ENCODE results near the gene CLBA1. TPM values are rescaled to one million over a fixed set of nuclear protein-coding genes. Genes with fewer than 3 reads are reported as not detected.
"Not testable (repeated sequence)": the region's sequence is repeated elsewhere in the genome, so short reads cannot be mapped to it uniquely, and the experiment has no call there.

CLBA1 gene
- polyA plus RNA-seq, 3 donors = 19.6 to 28.3 (median 27.0) TPM

GRCh38 chr14:105021656-105022275 lies 36.2 kb downstream of the CLBA1 start:
- peak; percentile 55 for DNase-seq

DNA sequence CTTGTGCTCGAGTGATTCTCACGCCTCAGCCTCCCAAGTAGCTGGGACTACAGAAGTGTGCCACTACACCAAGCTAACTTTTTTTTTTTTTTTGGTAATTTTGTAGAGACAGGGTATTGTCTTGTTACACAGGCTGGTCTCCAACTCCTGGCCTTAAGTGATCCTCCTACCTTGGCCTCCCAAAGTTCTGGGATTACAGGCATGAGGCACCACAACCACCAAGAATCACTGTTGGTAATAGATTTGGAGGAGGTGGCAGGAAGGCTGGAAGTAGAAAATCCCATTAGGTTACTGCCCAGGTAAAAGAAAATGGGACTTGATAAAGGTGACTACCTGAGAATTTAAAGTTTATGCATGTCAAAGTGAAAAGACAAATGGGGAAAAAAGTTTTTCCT lies 36.7 kb downstream of the CLBA1 start:
- DNase-seq = no peak

DNA sequence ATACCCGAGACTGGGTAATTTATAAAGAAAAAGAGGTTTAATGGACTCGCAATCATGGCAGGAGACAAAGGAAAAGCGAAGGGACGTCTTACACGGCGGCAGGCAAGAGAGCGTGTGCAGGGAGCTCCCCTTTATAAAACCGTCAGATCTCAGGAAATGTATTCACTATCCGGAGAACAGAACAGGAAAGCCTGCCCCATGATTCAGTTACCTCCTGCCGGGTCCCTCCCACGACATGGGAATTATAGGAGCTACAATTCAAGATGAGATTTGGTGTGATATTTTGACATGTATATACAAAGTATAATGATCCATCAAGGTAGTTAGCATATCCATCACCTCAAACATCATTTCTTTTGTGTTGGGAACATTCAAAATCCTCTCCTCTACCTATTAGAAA lies 37.6 kb downstream of the CLBA1 start:
- DNase-seq = no peak

DNA sequence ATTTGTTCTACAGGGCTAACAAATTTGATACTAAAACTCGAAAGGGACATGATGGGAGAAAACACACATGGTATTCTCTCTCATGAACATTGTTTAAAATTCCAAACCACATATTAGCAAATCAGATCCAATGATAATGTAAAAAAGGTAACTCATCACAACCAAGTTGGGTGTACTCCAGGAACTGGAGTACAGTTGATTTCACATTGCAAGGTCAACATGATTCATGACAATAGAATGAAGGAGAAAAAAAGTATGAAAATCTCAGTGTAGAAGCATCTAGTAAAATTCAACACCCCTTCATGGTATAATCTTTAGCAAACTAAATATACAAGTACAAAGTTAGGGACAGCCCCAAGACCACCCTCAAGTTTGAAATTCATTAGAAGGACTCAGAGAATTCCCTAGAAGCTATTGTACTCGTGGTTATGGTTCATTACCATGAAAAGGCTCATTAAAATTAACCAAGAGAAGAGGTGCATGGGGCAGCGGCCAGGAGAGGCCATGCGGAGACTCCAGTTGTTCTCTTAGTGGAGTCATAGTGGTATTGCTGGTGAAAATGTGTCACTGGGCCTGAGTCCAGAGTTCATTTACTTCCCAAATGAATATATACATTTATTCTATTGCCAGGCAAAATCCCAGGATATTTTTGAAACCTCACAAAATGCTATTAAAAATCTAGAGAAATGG lies 38.3 kb downstream of the CLBA1 start:
- DNase-seq = no peak

DNA sequence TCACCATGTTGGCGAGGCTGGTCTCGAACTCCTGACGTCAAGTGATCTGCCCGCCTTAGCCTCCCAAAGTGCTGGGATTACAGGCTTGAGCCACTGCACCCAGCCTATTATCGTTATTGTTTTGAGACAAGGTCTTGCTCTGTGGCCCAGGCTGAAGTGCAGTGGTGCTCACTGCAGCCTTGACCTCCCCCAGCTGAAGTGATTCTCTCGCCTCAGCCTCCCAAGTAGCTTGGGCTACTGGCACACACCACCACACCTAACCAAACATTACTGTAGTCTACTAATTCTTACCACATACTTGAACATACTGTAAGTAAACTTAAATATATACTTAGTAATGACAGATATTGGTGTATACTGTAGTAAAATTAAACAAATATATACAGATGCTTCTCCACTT lies 39.8 kb downstream of the CLBA1 start:
- no peak for DNase-seq

DNA sequence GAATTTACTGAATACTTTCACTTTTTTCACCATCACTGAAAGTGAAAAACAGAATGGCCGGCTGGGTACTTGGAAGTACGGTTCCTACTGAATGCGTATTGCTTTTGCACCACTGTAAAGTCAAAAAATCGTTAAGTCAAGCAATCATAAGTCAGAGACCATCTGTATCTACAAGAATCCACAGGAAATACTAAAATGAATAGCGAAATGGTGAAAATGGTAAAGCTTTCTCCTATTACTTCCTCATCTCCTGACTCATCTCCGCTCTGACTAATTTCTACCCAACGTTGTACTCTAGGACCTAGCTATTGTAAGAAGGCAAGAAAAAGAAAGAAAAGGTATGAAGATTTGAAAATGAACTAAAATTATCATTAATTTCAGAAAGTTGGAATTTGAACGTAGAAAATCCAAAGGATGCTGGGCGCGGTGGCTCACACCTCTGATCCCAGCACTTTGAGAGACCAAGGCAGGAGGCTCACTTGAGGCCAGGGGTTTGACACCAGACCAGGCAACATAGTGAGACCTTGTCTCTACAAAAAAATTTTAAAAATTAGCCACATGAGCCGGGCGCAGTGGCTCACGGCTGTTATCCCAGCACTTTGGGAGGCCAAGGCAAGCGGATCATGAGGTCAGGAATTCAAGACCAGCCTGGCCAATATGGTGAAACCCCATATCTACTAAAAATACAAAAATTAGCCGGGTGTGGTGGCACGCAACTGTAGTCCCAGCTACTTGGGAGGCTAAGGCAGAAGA lies 40.6 kb downstream of the CLBA1 start:
- no peak for DNase-seq

- DNase-seq = no peak
Observed at GRCh38 chr14:105026802-105027563, 41.4 kb downstream of the CLBA1 start.

DNA sequence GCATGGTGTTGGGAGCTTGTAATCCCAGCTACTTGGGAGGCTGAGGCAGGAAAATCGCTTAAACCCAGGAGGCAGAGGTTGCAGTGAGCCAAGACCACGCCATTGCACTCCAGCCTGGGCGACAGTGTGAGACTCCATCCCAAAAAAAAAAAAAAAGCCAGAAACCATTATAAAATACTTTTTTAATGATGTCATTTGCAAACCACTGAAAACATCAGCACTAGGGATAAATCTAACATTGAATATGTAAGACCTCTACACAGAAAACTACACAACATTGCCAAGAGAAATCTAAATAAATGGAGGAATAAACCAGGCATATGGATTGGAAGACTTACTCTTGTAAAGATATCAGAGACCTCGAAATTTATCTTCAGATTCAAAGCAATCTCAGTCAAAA lies 42.1 kb downstream of the CLBA1 start:
- DNase-seq = not testable (repeated sequence)

DNA sequence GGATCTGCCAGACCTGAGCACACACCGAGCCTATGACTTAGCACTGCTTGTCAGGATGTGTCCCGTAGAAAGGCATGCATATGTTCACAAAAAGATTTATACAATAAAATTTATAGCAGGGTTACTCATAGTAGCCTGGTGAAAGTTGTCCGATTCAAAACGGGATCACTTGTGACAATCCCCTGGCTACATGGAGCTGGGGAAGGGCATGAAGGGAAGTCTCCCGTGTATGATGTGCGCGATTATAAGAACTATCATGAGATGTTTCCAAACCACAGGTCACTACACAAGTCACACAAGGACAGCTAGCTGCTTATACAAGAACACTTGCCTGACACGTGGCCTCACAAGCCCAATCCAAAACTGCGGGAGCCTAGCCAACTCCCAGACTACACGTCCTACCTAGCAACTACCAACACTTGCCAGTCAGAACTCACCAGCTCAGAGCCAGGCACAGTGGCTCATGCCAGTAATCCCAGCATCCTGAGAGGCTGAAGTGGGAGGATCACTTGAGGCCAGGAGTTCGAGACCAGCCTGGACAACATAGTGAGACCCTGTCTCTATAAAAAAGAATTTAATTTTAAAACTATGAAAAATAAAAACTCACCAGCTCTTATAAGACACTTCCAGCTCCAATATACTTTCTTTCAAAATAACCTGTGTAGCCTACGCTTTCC lies 42.8 kb downstream of the CLBA1 start:
- DNase-seq = no peak

DNA sequence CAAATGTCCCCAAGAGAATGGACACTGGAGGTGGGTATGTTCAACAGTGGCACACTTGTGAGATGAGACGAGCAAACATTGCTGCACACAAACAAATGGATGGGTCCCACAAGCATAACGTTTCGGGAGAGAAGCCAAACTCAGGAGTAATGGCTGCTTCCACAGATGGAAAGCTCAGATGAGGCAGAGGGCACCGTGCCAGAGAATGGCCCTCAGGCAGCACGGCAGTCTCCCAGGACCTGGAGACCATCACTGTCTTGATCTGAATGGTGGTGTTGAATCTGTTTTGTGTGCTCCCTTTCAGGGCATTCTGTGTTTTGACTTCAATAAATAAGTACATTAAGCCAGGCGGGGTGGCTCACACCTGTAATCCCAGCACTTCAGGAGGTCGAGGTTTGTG lies 43.8 kb downstream of the CLBA1 start:
- no peak for DNase-seq

- DNase-seq = no peak
Observed at GRCh38 chr14:105030194-105030593, 44.6 kb downstream of the CLBA1 start.

- DNase-seq = no peak
Observed at GRCh38 chr14:105030836-105031396, 45.3 kb downstream of the CLBA1 start.

DNA sequence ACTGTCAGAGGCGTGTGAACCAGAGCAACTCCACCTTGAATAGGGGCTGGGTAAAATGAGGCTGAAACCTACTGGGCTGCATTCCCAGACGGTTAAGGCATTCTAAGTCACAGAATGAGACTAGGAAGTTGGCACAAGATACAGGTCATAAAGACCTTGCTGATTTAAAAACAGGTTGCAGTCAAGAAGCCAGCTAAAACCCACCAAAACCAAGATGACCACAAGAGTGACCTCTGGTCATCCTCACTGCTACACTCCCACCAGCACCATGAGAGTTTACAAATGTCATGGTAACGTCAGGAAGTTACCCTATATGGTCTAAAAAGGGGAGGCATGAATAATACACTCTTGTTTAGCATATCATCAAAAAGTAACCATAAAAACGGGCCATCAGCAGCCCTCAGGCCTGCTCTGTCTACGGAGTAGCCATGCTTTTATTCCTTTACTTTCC lies 46.9 kb downstream of the CLBA1 start:
- DNase-seq = not testable (repeated sequence)

DNA sequence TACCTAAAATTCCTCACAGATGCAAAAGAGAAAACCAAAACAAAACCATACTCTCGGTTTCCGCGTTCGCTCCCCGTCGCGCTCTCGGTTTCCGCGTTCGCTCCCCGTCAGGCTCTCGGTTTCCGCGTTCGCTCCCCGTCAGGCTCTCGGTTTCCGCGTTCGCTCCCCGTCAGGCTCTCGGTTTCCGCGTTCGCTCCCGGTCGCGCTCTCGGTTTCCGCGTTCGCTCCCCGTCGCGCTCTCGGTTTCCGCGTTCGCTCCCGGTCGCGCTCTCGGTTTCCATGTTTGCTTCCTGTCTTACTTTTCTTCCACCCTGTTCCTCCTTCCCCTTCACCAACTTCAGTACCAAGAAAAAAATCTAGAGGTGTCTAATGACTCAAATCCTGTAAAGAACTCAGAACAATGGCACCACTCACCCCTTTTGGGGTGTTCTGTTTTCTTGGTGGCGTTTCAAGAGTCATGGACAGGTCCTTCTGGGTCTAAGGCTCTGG lies 47.9 kb downstream of the CLBA1 start:
- DNase-seq = not testable (repeated sequence)

GRCh38 chr14:105034315-105035039 lies 48.9 kb downstream of the CLBA1 start:
- DNase-seq = no peak

DNA sequence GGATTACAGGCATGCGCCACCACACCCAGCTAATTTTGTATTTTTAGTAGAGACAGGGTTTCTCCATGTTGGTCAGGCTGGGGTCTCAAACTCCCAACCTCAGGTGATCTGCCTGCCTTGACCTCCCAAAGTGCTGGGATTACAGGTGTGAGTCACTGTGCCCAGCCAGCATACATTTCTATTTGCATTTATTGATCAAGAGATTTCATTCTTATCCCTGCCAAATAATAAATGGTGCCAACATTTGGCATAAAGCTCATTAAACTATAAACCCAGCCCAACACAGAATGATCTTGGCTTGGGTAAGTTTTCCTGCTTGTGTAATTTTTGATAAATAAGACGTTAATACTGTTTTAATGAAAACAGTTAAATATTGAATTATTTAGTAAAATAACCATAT lies 50.0 kb downstream of the CLBA1 start:
- not testable (repeated sequence) for DNase-seq

DNA sequence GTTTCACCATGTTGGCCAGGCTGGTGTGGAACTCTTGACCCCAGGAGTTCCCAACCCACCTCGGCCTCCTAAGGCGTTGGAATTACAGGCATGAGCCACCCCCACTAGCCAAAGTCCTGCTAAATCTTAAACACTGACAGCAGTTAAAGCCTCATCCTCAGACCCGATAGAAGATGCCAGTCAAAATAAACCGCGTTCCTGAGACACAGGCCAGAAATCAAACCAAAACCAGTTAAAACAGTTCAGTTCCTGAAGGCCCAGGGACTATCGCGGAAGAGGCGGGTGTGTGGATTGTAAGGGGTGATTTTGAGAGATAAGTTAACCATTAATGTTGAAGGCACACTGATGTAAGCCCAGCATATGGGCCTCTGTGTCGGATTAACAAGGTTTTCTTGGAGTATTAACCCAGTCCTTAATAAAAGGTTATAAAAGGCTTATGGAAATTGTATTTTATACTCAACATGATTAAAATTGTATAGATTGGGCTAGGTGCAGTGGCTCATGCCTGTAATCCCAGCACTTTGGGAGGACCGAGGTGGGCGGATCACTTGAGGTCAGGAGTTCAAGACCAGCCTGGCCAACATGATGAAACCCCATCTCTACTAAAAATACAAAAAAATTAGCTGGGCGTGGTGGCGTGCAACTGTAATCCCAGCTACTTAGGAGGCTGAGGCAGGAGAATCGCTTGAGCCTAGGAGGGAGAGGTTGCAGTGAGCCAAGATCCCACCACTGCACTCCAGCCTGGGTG lies 54.0 kb downstream of the CLBA1 start:
- DNase-seq = no peak

DNA sequence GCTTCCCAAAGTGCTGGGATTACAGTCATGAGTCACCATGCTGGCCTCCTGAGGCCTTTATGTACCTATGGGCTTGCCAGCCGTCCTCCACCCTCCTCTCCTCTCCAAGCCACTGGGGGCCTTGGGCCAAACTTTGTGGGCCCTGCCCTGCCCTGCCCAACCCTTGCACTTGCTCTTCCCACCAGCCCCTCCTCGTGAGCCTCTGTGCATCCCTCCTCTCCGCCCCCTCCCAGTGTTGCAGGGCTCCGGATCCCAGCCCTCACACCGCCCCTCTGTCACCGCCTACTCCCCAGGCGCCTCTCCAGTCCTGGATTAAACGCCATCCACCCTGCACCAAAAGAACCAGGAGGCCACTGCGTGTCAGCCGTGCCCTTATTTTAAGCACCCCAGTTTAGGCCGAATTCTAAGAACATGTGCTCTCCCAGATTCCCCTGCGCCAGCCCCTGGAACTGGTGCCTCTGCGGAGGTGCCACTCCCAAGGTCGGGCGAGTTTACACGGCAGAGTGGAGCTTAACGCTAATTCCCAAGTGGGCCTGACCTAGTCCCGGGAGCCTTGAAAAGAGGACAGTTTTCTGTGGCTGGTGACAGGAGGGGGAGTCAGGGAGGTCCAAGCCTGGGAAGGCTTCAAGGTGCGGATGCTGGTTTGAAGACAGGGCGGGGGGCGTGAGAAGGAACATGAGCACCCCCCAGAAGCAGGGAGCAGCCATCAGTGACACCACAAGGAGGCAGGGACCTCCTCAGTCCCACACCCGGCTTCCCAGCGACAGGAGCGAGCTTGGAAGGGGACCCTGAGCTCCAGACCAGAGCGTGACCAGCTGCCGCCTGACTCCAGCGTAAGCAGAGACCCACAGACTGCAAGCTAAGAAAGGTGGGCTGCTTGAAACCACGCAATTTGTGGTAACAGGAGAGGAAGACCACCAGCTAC lies 56.5 kb downstream of the CLBA1 start:
- no peak for DNase-seq

DNA sequence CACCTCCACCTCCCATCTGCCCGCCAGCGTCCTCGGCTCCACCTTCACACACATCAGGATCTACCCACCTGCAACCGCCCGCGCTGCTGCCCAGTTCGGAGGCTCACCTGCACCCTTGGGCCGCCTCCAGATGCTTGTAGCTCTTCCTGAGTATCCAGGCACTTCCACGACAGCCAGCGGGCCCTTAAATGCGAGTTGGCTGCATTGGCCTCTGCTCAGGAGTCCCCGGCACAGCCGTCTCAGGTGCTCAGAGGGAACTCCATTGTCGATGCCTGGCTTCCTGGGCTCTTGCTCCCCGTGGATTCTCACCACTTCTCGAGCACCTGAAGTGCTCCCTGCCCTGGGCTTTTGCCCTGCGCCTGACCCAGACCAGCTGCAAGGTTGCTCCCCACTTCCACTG lies 57.2 kb downstream of the CLBA1 start:
- no peak for DNase-seq

Measured in renal pelvis (tissue), 4 donors.